Ishikawa (cell line): ENCODE data around the gene OSBPL10.

Experiments
- CEBPB ChIP-seq: IDR thresholded peaks from 2 replicates; pipeline ENCODE4 v1.6.1; 2012
- CREB1 ChIP-seq: IDR thresholded peaks from 2 replicates; pipeline ENCODE4 v1.6.1; 2012; ENCODE audit warnings: low read depth
- EGR1 ChIP-seq: IDR thresholded peaks from 2 replicates; pipeline ENCODE4 v1.6.1; 2012
- EP300 ChIP-seq: IDR thresholded peaks from 2 replicates; pipeline ENCODE4 v1.6.1; 2012; ENCODE audit warnings: borderline replicate concordance
- FOXM1 ChIP-seq: IDR thresholded peaks from 2 replicates; pipeline ENCODE4 v1.6.1; 2012; ENCODE audit warnings: low read depth, borderline replicate concordance
- MAX ChIP-seq: IDR thresholded peaks from 2 replicates; pipeline ENCODE4 v1.6.1; 2012
- NFIC ChIP-seq: IDR thresholded peaks from 2 replicates; pipeline ENCODE4 v1.6.1; 2012
- RAD21 ChIP-seq: IDR thresholded peaks from 2 replicates; pipeline ENCODE4 v1.6.1; 2012; ENCODE audit warnings: low read depth
- REST ChIP-seq: IDR thresholded peaks from 2 replicates; pipeline ENCODE4 v1.6.1; 2012; ENCODE audit warnings: low read depth, mild to moderate bottlenecking
- TAF1 ChIP-seq: IDR thresholded peaks from 2 replicates; pipeline ENCODE4 v1.6.1; 2012; ENCODE audit warnings: low read depth, mild to moderate bottlenecking
- USF1 ChIP-seq: IDR thresholded peaks from 2 replicates; pipeline ENCODE4 v1.6.1; 2012
- YY1 ChIP-seq: IDR thresholded peaks from 2 replicates; pipeline ENCODE4 v1.6.1; 2012; ENCODE audit warnings: low read depth
- ZBTB7A ChIP-seq: IDR thresholded peaks from 2 replicates; pipeline ENCODE4 v1.6.1; 2012; ENCODE audit warnings: low read depth

- no peak for TF ChIP-seq RAD21
- no peak for TF ChIP-seq REST
- TF ChIP-seq MAX, result no peak
- no peak for TF ChIP-seq CREB1
- TF ChIP-seq FOXM1, result no peak
- no peak for TF ChIP-seq EP300
- TF ChIP-seq CEBPB, result no peak
- no peak for TF ChIP-seq YY1
- no peak for TF ChIP-seq TAF1
- TF ChIP-seq EGR1, result no peak
- TF ChIP-seq NFIC, result no peak
- no peak for TF ChIP-seq ZBTB7A
- no peak for TF ChIP-seq USF1
Observed at GRCh38 chr3:31848163-31848818, 132.8 kb downstream of the OSBPL10 start.
